Raji (cell line): Measurements from ENCODE around the gene FHIP2A.

Source experiments
- POLR2A ChIP-seq: IDR thresholded peaks from 2 replicates; pipeline ENCODE4 v1.6.1; 2011; ENCODE audit warnings: low read depth, low read length, control low read depth; ENCODE audit not compliant: insufficient read depth

FHIP2A gene

GRCh38 chr10:114821293-114821914, at the start of gene FHIP2A:
Gene FHIP2A, plus strand, starts transcription at chr10:114821780. Its CDS starts 299 bp downstream, at chr10:114822079.
- peak; percentile 51 for TF ChIP-seq POLR2A

GRCh38 chr10:114772496-114773196, 48.9 kb upstream of the FHIP2A start:
- no peak for TF ChIP-seq POLR2A

GRCh38 chr10:114773197-114773532, 48.4 kb upstream of the FHIP2A start:
- no peak for TF ChIP-seq POLR2A

GRCh38 chr10:114777415-114777814, 44.2 kb upstream of the FHIP2A start:
- TF ChIP-seq POLR2A: no peak

DNA sequence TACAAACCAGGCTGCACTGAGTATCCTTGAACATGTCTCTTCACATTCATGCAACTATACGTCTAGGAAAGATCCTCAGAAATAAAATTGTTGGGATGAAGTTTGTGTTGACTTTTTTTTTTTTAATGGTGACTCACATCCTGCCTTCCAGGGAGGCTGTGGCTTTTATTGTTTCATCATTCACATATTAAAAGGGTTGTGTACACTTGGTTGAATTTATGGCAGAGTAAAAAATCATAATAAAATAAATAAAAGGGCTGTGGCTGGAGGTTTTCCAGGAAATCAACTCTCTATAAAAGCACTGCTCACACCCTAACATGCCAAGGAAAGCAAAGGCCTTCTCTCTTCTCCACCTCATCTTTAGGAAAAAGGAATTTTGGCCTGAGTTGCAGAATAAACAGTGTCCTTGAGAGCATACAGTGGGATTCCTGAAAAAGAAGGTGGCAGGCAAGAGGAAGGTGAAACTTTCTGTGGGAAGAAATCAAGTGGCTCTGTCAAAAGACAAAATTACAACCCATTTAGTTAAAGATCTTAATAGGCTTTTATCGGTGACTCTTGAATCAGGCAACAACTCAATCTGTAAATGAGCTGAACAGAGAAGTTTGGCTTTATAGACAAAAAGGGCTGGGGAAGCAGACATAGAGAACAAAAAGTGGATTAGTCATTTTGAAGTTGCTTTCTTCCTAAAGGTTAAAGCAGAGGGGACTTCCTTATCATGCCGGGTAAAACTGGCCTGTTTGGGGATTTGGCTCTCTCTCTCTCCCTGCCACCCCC, 41.6 kb upstream of the FHIP2A start:
- no peak for TF ChIP-seq POLR2A

DNA sequence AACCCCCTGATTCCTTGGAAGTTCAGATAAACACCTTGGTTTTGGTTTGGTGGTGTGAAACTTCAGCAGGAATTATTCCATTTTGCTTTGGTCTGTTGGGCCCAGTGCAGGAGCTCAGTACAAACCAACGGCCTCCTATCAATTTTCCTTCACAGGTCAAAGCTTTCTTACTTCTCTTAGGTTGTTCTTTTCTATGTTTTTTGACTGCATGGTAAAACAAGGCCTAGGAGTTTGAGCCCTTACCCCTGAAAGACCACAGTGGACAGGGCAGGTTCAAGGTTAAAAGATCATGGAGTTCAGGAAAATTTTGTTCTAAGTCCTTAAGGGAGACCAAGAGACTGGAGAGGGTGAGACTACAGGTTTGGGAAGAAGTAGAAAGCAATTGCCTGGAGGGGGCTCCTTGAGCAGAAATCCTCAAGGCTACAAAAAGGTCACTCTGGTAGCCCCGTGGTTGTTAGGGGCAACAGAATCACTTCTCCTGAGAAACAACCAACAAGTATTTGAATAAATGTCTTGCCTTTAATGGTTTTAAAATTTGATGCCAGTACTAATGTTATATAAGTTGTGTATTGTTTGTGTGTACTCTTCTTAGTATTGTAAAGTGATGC, 40.9 kb upstream of the FHIP2A start:
- no peak for TF ChIP-seq POLR2A

DNA sequence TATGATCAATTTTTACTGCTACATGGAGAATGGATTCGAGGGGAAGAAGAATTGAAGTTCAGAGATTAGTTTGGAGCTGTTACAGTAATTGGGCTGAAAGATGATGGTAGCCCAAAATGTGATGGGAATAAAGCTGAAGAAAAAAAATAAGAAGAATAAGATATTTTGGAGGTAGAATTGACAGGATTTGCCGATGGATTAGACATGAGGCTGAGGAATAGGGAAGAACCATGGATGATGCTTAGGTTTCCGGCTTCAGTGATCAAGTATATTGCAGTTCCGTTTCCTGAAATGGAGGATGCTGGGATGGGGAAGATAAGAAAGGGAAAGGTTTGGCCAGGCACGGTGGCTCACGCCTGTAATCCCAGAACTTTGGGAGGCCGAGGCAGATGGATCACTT, 38.9 kb upstream of the FHIP2A start:
- no peak for TF ChIP-seq POLR2A

DNA sequence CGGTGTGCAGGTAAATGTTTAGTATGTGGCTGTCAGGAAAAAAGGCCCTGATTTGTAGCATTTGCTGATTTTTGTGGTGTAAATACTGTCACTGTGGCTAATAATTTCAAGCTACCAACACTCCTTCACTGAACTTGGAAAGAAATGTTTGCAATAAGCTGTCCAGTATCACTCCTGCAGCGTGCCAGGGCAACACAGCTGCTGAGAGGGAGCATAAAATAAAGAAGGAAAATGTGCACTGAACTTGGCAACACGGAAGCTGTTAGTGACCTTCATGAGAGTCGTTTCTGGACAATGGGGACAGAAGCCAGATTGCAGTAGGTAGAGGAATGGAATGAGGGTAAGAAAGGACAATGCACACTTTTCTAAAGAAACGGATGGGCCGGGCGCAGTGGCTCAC, 37.9 kb upstream of the FHIP2A start:
- no peak for TF ChIP-seq POLR2A

DNA sequence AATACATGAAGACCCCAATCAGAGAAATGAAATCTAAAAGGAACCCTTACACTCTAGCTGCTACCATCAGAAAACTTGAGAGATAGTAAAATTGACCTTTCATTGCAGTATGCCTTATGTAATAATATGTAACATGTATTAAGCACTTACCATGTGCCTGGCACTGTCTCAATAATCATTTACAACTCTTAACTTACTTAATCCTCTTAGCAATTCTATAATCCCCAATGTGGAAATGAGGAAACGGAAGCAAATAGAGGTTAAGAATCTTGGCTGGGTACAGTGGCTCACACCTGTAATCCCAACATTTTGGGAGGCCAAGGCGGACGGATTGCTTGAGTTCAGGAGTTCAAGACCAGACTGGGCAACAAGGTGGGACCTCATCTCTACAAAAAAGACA, 29.8 kb upstream of the FHIP2A start:
- no peak for TF ChIP-seq POLR2A

- TF ChIP-seq POLR2A: no peak
These were observed 26.5 kb upstream of the FHIP2A start for GRCh38 chr10:114795039-114795438.

- TF ChIP-seq POLR2A: no peak
These were observed 21.2 kb upstream of the FHIP2A start for GRCh38 chr10:114800361-114800760.

- TF ChIP-seq POLR2A: no peak
These were observed 20.2 kb upstream of the FHIP2A start for GRCh38 chr10:114801411-114801813.

- TF ChIP-seq POLR2A: no peak
These were observed 19.4 kb upstream of the FHIP2A start for GRCh38 chr10:114802177-114802576.

DNA sequence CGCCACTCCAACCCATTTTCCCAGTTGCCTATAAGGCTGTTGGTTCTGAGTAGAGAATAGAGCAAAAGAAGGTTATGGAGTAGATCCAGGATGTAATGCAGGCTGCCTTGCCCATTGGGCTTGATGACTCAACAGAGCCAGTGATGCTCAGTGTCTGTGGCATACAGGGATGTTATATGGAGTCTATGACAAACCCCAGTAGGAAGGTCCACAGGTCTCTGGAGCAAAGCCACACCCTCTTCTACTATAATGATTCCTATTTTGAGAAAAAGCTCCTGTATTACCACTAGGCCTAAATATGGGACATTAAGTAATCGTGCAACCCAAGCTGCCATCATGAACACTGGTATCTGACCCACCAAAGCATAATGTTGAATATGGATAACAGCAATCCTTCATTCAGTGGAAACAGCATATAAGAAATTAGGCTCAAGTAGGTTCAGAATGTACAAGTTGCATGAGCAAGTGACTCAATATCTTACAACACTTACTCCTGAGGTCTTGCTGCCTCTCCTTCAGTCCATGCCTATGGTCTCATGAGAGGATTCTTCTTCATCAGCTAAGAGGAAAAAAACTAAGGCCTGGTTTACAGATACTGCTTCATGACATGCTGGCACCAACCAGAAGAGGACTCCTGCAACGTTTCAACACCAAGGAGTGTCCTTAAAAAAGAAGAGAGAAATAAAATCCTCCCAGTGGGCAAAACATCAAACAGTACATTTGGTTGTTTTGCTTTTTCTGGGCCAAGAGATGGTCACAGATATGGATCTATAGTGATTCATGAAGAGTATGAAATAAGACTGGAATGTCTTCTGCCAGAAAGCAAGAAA, 14.8 kb upstream of the FHIP2A start:
- no peak for TF ChIP-seq POLR2A

DNA sequence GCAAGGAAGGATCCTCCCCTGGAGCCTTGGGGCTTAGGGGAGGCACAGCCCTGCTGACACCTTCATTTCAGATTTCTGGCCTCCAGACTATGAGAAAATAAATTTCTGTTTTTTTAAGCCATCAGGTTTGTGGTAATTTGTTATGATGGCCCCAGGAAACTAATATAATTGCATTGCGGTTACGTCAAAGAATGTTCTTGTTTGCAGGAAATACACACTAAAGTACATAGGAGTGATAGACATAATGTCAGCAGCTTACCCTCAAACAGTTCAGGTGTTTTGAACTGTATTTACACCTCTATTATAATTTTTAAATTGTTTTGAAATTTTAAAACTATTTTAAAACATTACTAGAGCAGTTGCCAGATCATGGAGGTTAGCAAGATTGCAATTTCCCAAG, 12.6 kb upstream of the FHIP2A start:
- no peak for TF ChIP-seq POLR2A
